SK-N-SH (cell line): Measurements from ENCODE around the gene COL20A1. TPM values are rescaled to one million over a fixed set of nuclear protein-coding genes. Genes with fewer than 3 reads are reported as not detected.

Experiments
- CTCF ChIA-PET: fragments of 300-600, 350-600 bp; formaldehyde crosslinking; extraction: SDS; loops from one replicate; lab custom pipeline; 2021; lab: Yijun Ruan, JAX
- POLR2A ChIA-PET: fragments of 350-600 bp; sonication (Branson Sonifier 250); formaldehyde crosslinking; extraction: SDS; loops from one replicate; lab custom pipeline; 2020; ENCODE audit warnings: antibody characterized with exemption, inconsistent platforms; lab: Yijun Ruan, JAX
- DNase-seq: peaks from one replicate; pipeline ENCODE4 v3.0.0; 2012
- H2AFZ ChIP-seq: fragments of 200-600 bp; sonication (generic); 2 replicates; pipeline ENCODE4 v1.8.1; 2016; ENCODE audit warnings: antibody characterized with exemption, mild to moderate bottlenecking, low read depth
- H3F3A ChIP-seq: fragments of 200-600 bp; sonication (generic); replicated peaks from 2 replicates; pipeline ENCODE3; 2016; ENCODE audit warnings: antibody characterized with exemption, mild to moderate bottlenecking; ENCODE audit not compliant: insufficient read depth
- H3K27ac ChIP-seq, 2 experiments: fragments of 200-500 bp in 1 of 2; fragments of 200-600 bp in 1 of 2; sonication (Bioruptor generic) in 1 of 2; sonication (generic), shearing (Covaris generic) in 1 of 2; 2 replicates each; pipeline versions ENCODE4 v1.5.1 to v1.6.1; 2014 to 2016; ENCODE audit warnings: low read depth in 2 of 2, inconsistent platforms in 1 of 2, low read length in 1 of 2, mild to moderate bottlenecking in 1 of 2, mixed read lengths in 1 of 2
- H3K27me3 ChIP-seq: fragments of 200-600 bp; sonication (generic), shearing (Covaris generic); 2 replicates; pipeline ENCODE4 v1.6.1; 2016; ENCODE audit warnings: mixed run types; ENCODE audit not compliant: insufficient read depth
- H3K36me3 ChIP-seq, 2 experiments: fragments of 200-500 bp in 1 of 2; fragments of 200-600 bp in 1 of 2; sonication (Bioruptor generic) in 1 of 2; sonication (generic) in 1 of 2; replicated peaks in 1 of 2; 2 replicates each; pipeline versions ENCODE3 to v1.5.1; 2014 to 2016; ENCODE audit warnings: low read length in 1 of 2, mild to moderate bottlenecking in 1 of 2; ENCODE audit not compliant: insufficient read depth in 2 of 2, control insufficient read depth in 1 of 2
- H3K4me1 ChIP-seq, 2 experiments: fragments of 200-500 bp in 1 of 2; fragments of 200-600 bp in 1 of 2; sonication (Bioruptor generic) in 1 of 2; sonication (generic), shearing (Covaris generic) in 1 of 2; 2 replicates each; pipeline versions ENCODE4 v1.5.1 to v1.6.1; 2014 to 2016; ENCODE audit warnings: low read depth in 1 of 2, low read length in 1 of 2, mixed run types in 1 of 2; ENCODE audit not compliant: insufficient read depth in 2 of 2, control insufficient read depth in 1 of 2
- H3K4me2 ChIP-seq: fragments of 200-600 bp; sonication (generic), shearing (Covaris generic); 2 replicates; pipeline ENCODE4 v1.6.1; 2017; ENCODE audit warnings: mixed run types
- H3K4me3 ChIP-seq, 2 experiments: fragments of 200-500 bp in 1 of 2; fragments of 200-600 bp in 1 of 2; sonication (Bioruptor generic) in 1 of 2; sonication (generic), shearing (Covaris generic) in 1 of 2; 2 replicates each; pipeline versions ENCODE4 v1.5.1 to v1.8.1; 2014 to 2016; ENCODE audit warnings: low read depth in 2 of 2, inconsistent platforms in 1 of 2, low read length in 1 of 2, mild to moderate bottlenecking in 1 of 2, mixed read lengths in 1 of 2, moderate library complexity in 1 of 2
- H3K79me2 ChIP-seq: fragments of 200-600 bp; sonication (generic); 2 replicates; pipeline ENCODE4 v1.8.1; 2017; ENCODE audit warnings: mild to moderate bottlenecking; ENCODE audit not compliant: insufficient read depth
- H3K9ac ChIP-seq: fragments of 200-600 bp; sonication (generic); 2 replicates; pipeline ENCODE4 v1.6.1; 2017; ENCODE audit warnings: mixed run types
- H3K9me2 ChIP-seq: fragments of 200-600 bp; sonication (generic); 2 replicates; pipeline ENCODE4 v1.6.1; 2017; ENCODE audit warnings: mixed run types
- H3K9me3 ChIP-seq: fragments of 200-600 bp; sonication (generic); 2 replicates; pipeline ENCODE4 v1.6.1; 2017; ENCODE audit warnings: mixed run types, mild to moderate bottlenecking, moderate library complexity
- H4K20me1 ChIP-seq: fragments of 200-600 bp; sonication (generic); 2 replicates; pipeline ENCODE4 v1.6.1; 2017; ENCODE audit warnings: mild to moderate bottlenecking, mixed run types; ENCODE audit not compliant: insufficient read depth
- EZH2phosphoT487 ChIP-seq: fragments of 200-600 bp; sonication (generic); IDR thresholded peaks from 2 replicates; pipeline ENCODE4 v1.6.1; 2017; ENCODE audit warnings: low read depth, mixed run types, mild to moderate bottlenecking, antibody characterized with exemption, moderate library complexity, borderline replicate concordance
- FOXJ3 ChIP-seq: sonication (generic); formaldehyde crosslinking; IDR thresholded peaks from 2 replicates; pipeline ENCODE4 v1.5.1; 2020; ENCODE audit warnings: mild to moderate bottlenecking, missing genetic modification reagents
- FOXM1 ChIP-seq: IDR thresholded peaks from 2 replicates; pipeline ENCODE4 v1.4.0; 2012; ENCODE audit warnings: low read depth, mild to moderate bottlenecking
- IRF3 ChIP-seq: fragments of 150-350 bp; IDR thresholded peaks from 2 replicates; pipeline ENCODE4 v1.6.1; 2016; ENCODE audit warnings: mild to moderate bottlenecking, low read depth, low read length
- MXI1 ChIP-seq: IDR thresholded peaks from 2 replicates; pipeline ENCODE4 v1.6.1; 2012; ENCODE audit warnings: mild to moderate bottlenecking, low read depth, low read length, improper control_type of control experiment
- POLR2AphosphoS5 ChIP-seq: IDR thresholded peaks from 2 replicates; pipeline ENCODE4 v1.6.1; 2012; ENCODE audit warnings: low read depth, low read length
- RAD21 ChIP-seq: IDR thresholded peaks from 2 replicates; pipeline ENCODE4 v1.6.1; 2012; ENCODE audit warnings: mild to moderate bottlenecking, low read length
- REST ChIP-seq: IDR thresholded peaks from 2 replicates; pipeline ENCODE4 v1.6.1; 2012; ENCODE audit warnings: mild to moderate bottlenecking, low read depth, low read length, moderate library complexity
- RFX5 ChIP-seq: IDR thresholded peaks from 2 replicates; pipeline ENCODE4 v1.6.1; 2012; ENCODE audit warnings: mild to moderate bottlenecking, improper control_type of control experiment, low read length
- RXRA ChIP-seq: IDR thresholded peaks from 2 replicates; pipeline ENCODE4 v1.4.0; 2012; ENCODE audit warnings: low read depth, mild to moderate bottlenecking, borderline replicate concordance
- SMC3 ChIP-seq: IDR thresholded peaks from 2 replicates; pipeline ENCODE4 v1.6.1; 2012; ENCODE audit warnings: low read depth, low read length, improper control_type of control experiment
- TEAD4 ChIP-seq: IDR thresholded peaks from 2 replicates; pipeline ENCODE4 v1.4.0; 2012; ENCODE audit warnings: mild to moderate bottlenecking, borderline replicate concordance; ENCODE audit not compliant: insufficient read depth
- WGBS: methylation state at CpG from one replicate; pipeline ENCODE4 v1.1.6; 2017; ENCODE audit warnings: low lambda C conversion rate; 5-methylcytosine and 5-hydroxymethylcytosine counted together
- polyA plus RNA-seq, 3 experiments: library from polyadenylated mRNA; depleted of rRNA; stranded (reverse); fragments of >200 nt; gene quantifications; 2 replicates each; pipeline ENCODE4 v1.2.3, GENCODE V29; 2012
- TF ChIP-seq, protein P1 (sequence below): fragments of 200-600 bp; sonication (generic); IDR thresholded peaks from 2 replicates; pipeline ENCODE4 v1.6.1; 2017; ENCODE audit warnings: antibody characterized with exemption, mild to moderate bottlenecking, moderate library complexity
- TF ChIP-seq, protein P2 (sequence below): IDR thresholded peaks from 2 replicates; pipeline ENCODE4 v1.4.0; 2012; ENCODE audit warnings: low read depth
- TF ChIP-seq, protein P3 (sequence below): IDR thresholded peaks from 2 replicates; pipeline ENCODE4; 2012

Gene COL20A1
- polyA plus RNA-seq, 1 of the 3 experiments (the other 2 are of a cell fraction) = not detected

GRCh38 chr20:63290677-63291472 is 2.1 kb upstream of the COL20A1 start:
- H3K4me1 ChIP-seq = no peaks in the 10 kb centered on the region; a peak in 1 of 4 replicates
- no peak overlapping the region for H3K4me2 ChIP-seq
- peaks cover 6% of the 10 kb centered on the region; the same call in 1 of the 2 replicates for H3K27me3 ChIP-seq
- H3K36me3 ChIP-seq = peaks cover 0 to 28% of the 10 kb centered on the region in 2 experiments
- no peaks in the 10 kb centered on the region for H3K9me3 ChIP-seq
- H3K9ac ChIP-seq = no peak overlapping the region
- CTCF ChIA-PET = interaction anchor here (0.6 to 3.1 kb wide), 20 partner anchors 8 to 230 kb away, joined by 3 to 40 read pairs (median 4); partner anchors contain the start of gene ARFGAP1
- H3K79me2 ChIP-seq = no peaks in the 10 kb centered on the region
- no peaks in the 10 kb centered on the region for H3K9me2 ChIP-seq
- H3K27ac ChIP-seq = no peak overlapping the region
- H2AFZ ChIP-seq = no peak overlapping the region
- H3F3A ChIP-seq = peaks cover 4% of the 10 kb centered on the region
- WGBS = 38% methylated on average over 8 of the region's 26 CpGs
- TF ChIP-seq SMC3 (peak; percentile 41; the same call in 1 of the 2 replicates), RAD21 (peak; percentile 40), MXI1 (no peak), RFX5 (no peak), IRF3 (no peak)
- TF ChIP-seq, protein P1, sequence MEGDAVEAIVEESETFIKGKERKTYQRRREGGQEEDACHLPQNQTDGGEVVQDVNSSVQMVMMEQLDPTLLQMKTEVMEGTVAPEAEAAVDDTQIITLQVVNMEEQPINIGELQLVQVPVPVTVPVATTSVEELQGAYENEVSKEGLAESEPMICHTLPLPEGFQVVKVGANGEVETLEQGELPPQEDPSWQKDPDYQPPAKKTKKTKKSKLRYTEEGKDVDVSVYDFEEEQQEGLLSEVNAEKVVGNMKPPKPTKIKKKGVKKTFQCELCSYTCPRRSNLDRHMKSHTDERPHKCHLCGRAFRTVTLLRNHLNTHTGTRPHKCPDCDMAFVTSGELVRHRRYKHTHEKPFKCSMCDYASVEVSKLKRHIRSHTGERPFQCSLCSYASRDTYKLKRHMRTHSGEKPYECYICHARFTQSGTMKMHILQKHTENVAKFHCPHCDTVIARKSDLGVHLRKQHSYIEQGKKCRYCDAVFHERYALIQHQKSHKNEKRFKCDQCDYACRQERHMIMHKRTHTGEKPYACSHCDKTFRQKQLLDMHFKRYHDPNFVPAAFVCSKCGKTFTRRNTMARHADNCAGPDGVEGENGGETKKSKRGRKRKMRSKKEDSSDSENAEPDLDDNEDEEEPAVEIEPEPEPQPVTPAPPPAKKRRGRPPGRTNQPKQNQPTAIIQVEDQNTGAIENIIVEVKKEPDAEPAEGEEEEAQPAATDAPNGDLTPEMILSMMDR = peak; percentile 68
- TF ChIP-seq, protein P2, sequence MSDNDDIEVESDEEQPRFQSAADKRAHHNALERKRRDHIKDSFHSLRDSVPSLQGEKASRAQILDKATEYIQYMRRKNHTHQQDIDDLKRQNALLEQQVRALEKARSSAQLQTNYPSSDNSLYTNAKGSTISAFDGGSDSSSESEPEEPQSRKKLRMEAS = no peak
- peak; percentile 95 for DNase-seq
- H3K4me3 ChIP-seq = no peak overlapping the region
- POLR2A ChIA-PET = interaction anchor here (0.5 kb wide), 1 partner anchor 18 kb away, joined by 3 read pairs; no protein-coding TSS in a partner anchor
- peaks cover 21% of the 10 kb centered on the region; the same call in 1 of the 2 replicates for H4K20me1 ChIP-seq

DNA sequence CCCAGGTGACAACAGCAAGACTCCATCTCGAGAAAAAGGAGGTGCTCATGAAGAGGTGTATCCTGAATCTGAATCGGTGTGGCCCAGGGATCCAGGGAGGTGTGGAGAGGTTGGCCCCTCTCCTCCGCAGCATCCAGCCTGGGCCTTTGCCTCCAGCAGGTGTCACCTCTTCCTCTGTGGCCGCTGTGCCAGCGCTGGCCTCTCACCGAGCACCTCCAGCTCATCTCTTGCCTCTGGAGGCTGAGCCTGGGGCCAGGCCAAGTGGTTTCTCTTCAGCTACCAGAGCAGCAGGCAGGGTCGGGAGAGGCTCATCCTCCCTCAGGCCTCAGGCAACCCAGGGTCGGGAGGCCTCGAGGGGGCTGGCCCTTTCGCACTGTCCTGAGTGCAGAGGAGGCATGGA is 1.2 kb upstream of the COL20A1 start:
- H3K4me1 ChIP-seq = no peaks in the 10 kb centered on the region; a peak in 1 of 4 replicates
- POLR2A ChIA-PET = no interaction called here
- no peak overlapping the region for H3K4me2 ChIP-seq
- H3K9ac ChIP-seq = no peak overlapping the region
- peaks cover 0 to 20% of the 10 kb centered on the region in 2 experiments for H3K36me3 ChIP-seq
- no peak overlapping the region for H2AFZ ChIP-seq
- no peaks in the 10 kb centered on the region for H3K9me2 ChIP-seq
- no peak for DNase-seq
- H3K79me2 ChIP-seq = no peaks in the 10 kb centered on the region
- H3K4me3 ChIP-seq = no peak overlapping the region
- WGBS = 91% methylated on average over 4 of the region's 10 CpGs
- H3K27ac ChIP-seq = no peak overlapping the region
- no peaks in the 10 kb centered on the region for H3K9me3 ChIP-seq
- peaks cover 21% of the 10 kb centered on the region; the same call in 1 of the 2 replicates for H4K20me1 ChIP-seq
- peaks cover 15% of the 10 kb centered on the region for H3K27me3 ChIP-seq
- peaks cover 4% of the 10 kb centered on the region for H3F3A ChIP-seq
- CTCF ChIA-PET = interaction anchor here (0.7 to 3.1 kb wide), 12 partner anchors 10 to 236 kb away, joined by 3 to 40 read pairs (median 5); partner anchors contain the start of gene ARFGAP1
- TF ChIP-seq EZH2phosphoT487 (no peak), IRF3 (no peak), TEAD4 (no peak), FOXM1 (no peak), REST (no peak), FOXJ3 (CRISPR knock-in tag) (no peak), POLR2AphosphoS5 (no peak), RXRA (no peak)
- TF ChIP-seq, protein P3, sequence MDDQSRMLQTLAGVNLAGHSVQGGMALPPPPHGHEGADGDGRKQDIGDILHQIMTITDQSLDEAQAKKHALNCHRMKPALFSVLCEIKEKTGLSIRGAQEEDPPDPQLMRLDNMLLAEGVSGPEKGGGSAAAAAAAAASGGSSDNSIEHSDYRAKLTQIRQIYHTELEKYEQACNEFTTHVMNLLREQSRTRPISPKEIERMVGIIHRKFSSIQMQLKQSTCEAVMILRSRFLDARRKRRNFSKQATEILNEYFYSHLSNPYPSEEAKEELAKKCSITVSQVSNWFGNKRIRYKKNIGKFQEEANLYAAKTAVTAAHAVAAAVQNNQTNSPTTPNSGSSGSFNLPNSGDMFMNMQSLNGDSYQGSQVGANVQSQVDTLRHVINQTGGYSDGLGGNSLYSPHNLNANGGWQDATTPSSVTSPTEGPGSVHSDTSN = no peak
